B cell (primary cell): ENCODE measurements around the gene FZR1. TPM values are rescaled to one million over a fixed set of nuclear protein-coding genes. Genes with fewer than 3 reads are reported as not detected.
A peak's percentile ranks its signal among the peaks of the same experiment; 100 is the strongest.

Source experiments
- ATAC-seq: fragments of 200-7000 bp; cut with Tn5 transposase; one replicate; pipeline ENCODE4 v1.10.0; 2021; ENCODE audit warnings: low read depth, mild to moderate bottlenecking, moderate number of reproducible peaks, moderate library complexity
- CTCF ChIA-PET: fragments of 350-600 bp; sonication (Branson Sonifier 250); formaldehyde crosslinking; loops from one replicate; lab custom pipeline; 2021; ENCODE audit warnings: antibody characterized with exemption, inconsistent platforms; lab: Charles Lee
- POLR2A ChIA-PET: fragments of 350-600 bp; sonication (Branson Sonifier 250); formaldehyde crosslinking; loops from one replicate; lab custom pipeline; 2021; ENCODE audit warnings: antibody characterized with exemption; lab: Charles Lee
- DNase-seq: peaks from one replicate; pipeline ENCODE4 v3.0.0; 2013
- H2AFZ ChIP-seq: 2 replicates; pipeline ENCODE4 v1.6.1; 2012; ENCODE audit warnings: mild to moderate bottlenecking, low read depth, low read length; ENCODE audit not compliant: insufficient read depth, poor library complexity, severe bottlenecking
- H3K27ac ChIP-seq, 2 donors: 1 replicate in 1 of 2; 2 replicates in 1 of 2; pipeline ENCODE4 v1.5.1; 2012 to 2013; ENCODE audit warnings: low read length in 2 of 2, mild to moderate bottlenecking in 2 of 2, moderate library complexity in 1 of 2
- H3K27me3 ChIP-seq, 4 experiments: fragments of 200-600 bp in 1 of 4; sonication (generic) in 1 of 4; replicated peaks in 1 of 4; 1 replicate in 2 of 4; 2 replicates in 2 of 4; pipeline versions ENCODE4 v1.6.1 to v1.7.0; 2013 to 2016; ENCODE audit warnings: low read length in 3 of 4, mild to moderate bottlenecking in 2 of 4, mixed read lengths in 1 of 4, moderate library complexity in 1 of 4; ENCODE audit not compliant: insufficient read depth in 4 of 4, control insufficient read depth in 3 of 4; ENCODE audit errors: control extremely low read depth in 1 of 4
- H3K36me3 ChIP-seq, 2 experiments: replicated peaks in 1 of 2; 1 replicate in 1 of 2; 2 replicates in 1 of 2; pipeline versions ENCODE4 v1.6.1 to v1.7.1; 2013; ENCODE audit warnings: low read length in 1 of 2; ENCODE audit not compliant: insufficient read depth in 2 of 2, control insufficient read depth in 1 of 2; ENCODE audit errors: control extremely low read depth in 1 of 2, extremely low read depth in 1 of 2
- H3K4me1 ChIP-seq, 2 donors: fragments of 200-600 bp in 1 of 2; sonication (generic) in 1 of 2; 1 replicate in 1 of 2; 2 replicates in 1 of 2; pipeline versions ENCODE4 v1.5.1 to v1.6.1; 2013 to 2017; ENCODE audit warnings: low read length in 2 of 2; ENCODE audit not compliant: control insufficient read depth in 2 of 2, insufficient read depth in 2 of 2
- H3K4me2 ChIP-seq: replicated peaks from 2 replicates; pipeline ENCODE3; 2012; ENCODE audit warnings: mild to moderate bottlenecking, low read depth, low read length; ENCODE audit not compliant: poor library complexity, severe bottlenecking
- H3K4me3 ChIP-seq, 5 experiments: fragments of 200-600 bp in 1 of 5; sonication (generic) in 1 of 5; 1 replicate in 3 of 5; 2 replicates in 2 of 5; pipeline versions ENCODE4 v1.5.1 to v1.7.0; 2011 to 2016; ENCODE audit warnings: low read length in 4 of 5, mild to moderate bottlenecking in 4 of 5, low read depth in 2 of 5, control low read depth in 1 of 5, moderate library complexity in 1 of 5; ENCODE audit not compliant: insufficient read depth in 1 of 5; ENCODE audit errors: control extremely low read depth in 1 of 5, extremely low read depth in 1 of 5
- H3K79me2 ChIP-seq: fragments of 200-600 bp; sonication (generic); one replicate; pipeline ENCODE4 v1.6.0; 2016; ENCODE audit warnings: low read length; ENCODE audit not compliant: control insufficient read depth, insufficient read depth
- H3K9ac ChIP-seq: fragments of 200-600 bp; sonication (generic); 2 replicates; pipeline ENCODE4 v1.6.1; 2017; ENCODE audit warnings: mild to moderate bottlenecking, low read length, moderate library complexity
- H3K9me3 ChIP-seq, 3 donors: one replicate each; pipeline versions ENCODE4 v1.6.1 to v1.7.1; 2013; ENCODE audit warnings: low read length in 2 of 3; ENCODE audit not compliant: control insufficient read depth in 2 of 3, insufficient read depth in 1 of 3; ENCODE audit errors: control extremely low read depth in 1 of 3
- H4K20me1 ChIP-seq: 2 replicates; pipeline ENCODE4 v1.6.0; 2012; ENCODE audit warnings: mild to moderate bottlenecking, low read length; ENCODE audit not compliant: insufficient read depth, control insufficient read depth, poor library complexity, severe bottlenecking
- H3K27ac Mint-ChIP-seq: one replicate; pipeline ENCODE4 v1.8.0; 2021; ENCODE audit warnings: mixed read lengths
- H3K27me3 Mint-ChIP-seq: one replicate; pipeline ENCODE4 v1.8.0; 2021; ENCODE audit warnings: mixed read lengths
- H3K4me1 Mint-ChIP-seq: one replicate; pipeline ENCODE4 v1.8.0; 2021; ENCODE audit warnings: mixed read lengths
- H3K4me3 Mint-ChIP-seq: one replicate; pipeline ENCODE4 v1.8.0; 2021; ENCODE audit warnings: mixed read lengths
- H3K9me3 Mint-ChIP-seq: one replicate; pipeline ENCODE4 v1.8.0; 2022; ENCODE audit warnings: mixed read lengths; ENCODE audit not compliant: insufficient read depth
- CTCF ChIP-seq: fragments of 200-600 bp; IDR thresholded peaks from one replicate; pipeline ENCODE4 v1.8.0; 2022; ENCODE audit warnings: antibody characterized with exemption, mild to moderate bottlenecking
- EZH2 ChIP-seq: IDR thresholded peaks from 2 replicates; pipeline ENCODE4 v1.6.1; 2012; ENCODE audit warnings: borderline replicate concordance, low read depth, mild to moderate bottlenecking, moderate library complexity, low read length; ENCODE audit not compliant: insufficient read depth, poor library complexity, severe bottlenecking
- WGBS: methylation state at CpG from one replicate; pipeline ENCODE4 v1.1.5; 2013; ENCODE audit warnings: missing lambda C conversion rate; ENCODE audit not compliant: insufficient coverage; 5-methylcytosine and 5-hydroxymethylcytosine counted together
- intact Hi-C: fragments of 100-400 bp; cut with micrococcal nuclease; formaldehyde crosslinking; loops from one replicate; pipeline ENCODE4 v1.10.0; 2022
- polyA plus RNA-seq: library from polyadenylated mRNA; depleted of rRNA; stranded (reverse); fragments of >200 nt; gene quantifications from 2 replicates; pipeline ENCODE4 v1.2.3, GENCODE V29; 2012
- total RNA-seq, 2 donors: library from RNA; stranded (reverse); fragments of 120-200 nt in 1 of 2; gene quantifications; 1 replicate in 1 of 2; 2 replicates in 1 of 2; pipeline versions ENCODE4 v1.2.3 to v1.2.4, GENCODE V29; 2013 to 2022

FZR1 gene
- total and polyA plus RNA-seq, 2 donors (not counting 1 experiment from before 2014, with no cell fraction given): 83.5 to 96.1 TPM

GRCh38 chr19:3480383-3481091 is 25.6 kb upstream of the FZR1 start, which contains the start of gene SMIM24:
SMIM24 (minus strand) TSS chr19:3480525; CDS start chr19:3480463, 62 bp downstream.
- Mint-ChIP-seq H3K27me3 (peaks cover 5% of the 10 kb centered on the region), H3K4me3 (no peak within 1 kb of the TSS), H3K27ac (no peak within 1 kb of the TSS), H3K9me3 (no peaks in the 10 kb centered on the region), H3K4me1 (peaks cover 18% of the 10 kb centered on the region)
- no peaks in the 10 kb centered on the region for H4K20me1 ChIP-seq
- peaks cover 17 to 31% of the 10 kb centered on the region in 2 donors for H3K4me1 ChIP-seq
- no peak for TF ChIP-seq CTCF
- TF ChIP-seq EZH2: no peak
- no peak within 1 kb of the TSS for H3K4me3 ChIP-seq
- intact Hi-C loops: no loop called here
- DNase-seq: no peak
- no peaks in the 10 kb centered on the region for H3K36me3 ChIP-seq
- no peaks in the 10 kb centered on the region for H3K79me2 ChIP-seq
- H3K9ac ChIP-seq: no peak within 1 kb of the TSS
- H3K27me3 ChIP-seq: peaks cover 0 to 9% (median 0%) of the 10 kb centered on the region in 4 experiments
- POLR2A ChIA-PET: no interaction called here
- 76% methylated on average over 20 of the region's 27 CpGs for WGBS
- no peak for ATAC-seq
- peaks cover 0 to 13% (median 0%) of the 10 kb centered on the region in 3 donors for H3K9me3 ChIP-seq
- CTCF ChIA-PET: interaction anchor here (1.7 to 1.8 kb wide), 2 partner anchors 11 to 51 kb away, joined by 4 to 11 read pairs; no protein-coding TSS in a partner anchor
- no peak within 1 kb of the TSS for H3K27ac ChIP-seq
- H3K4me2 ChIP-seq: peak within 1 kb of the TSS; percentile 83
- peak within 1 kb of the TSS; percentile 16 for H2AFZ ChIP-seq
